GM19395 (cell line): Measurements from ENCODE around the gene CD2AP.
"Not testable (repeated sequence)": the region's sequence is repeated elsewhere in the genome, so short reads cannot be mapped to it uniquely, and the experiment has no call there.

Experiments
- ATAC-seq: cut with Tn5 transposase; IDR thresholded peaks from one replicate; pipeline ENCODE4 v1.9.1; 2021; ENCODE audit warnings: mild to moderate bottlenecking, moderate library complexity; ENCODE audit not compliant: unreplicated experiment

The CD2AP gene

GRCh38 chr6:47631269-47631772 is 153.7 kb downstream of the CD2AP start:
- ATAC-seq = peak; percentile 76

- no peak for ATAC-seq
These were observed 154.2 kb downstream of the CD2AP start for GRCh38 chr6:47631797-47632196.

GRCh38 chr6:47633141-47633540 is 155.6 kb downstream of the CD2AP start:
- no peak for ATAC-seq

- ATAC-seq = no peak
These were observed 156.8 kb downstream of the CD2AP start for GRCh38 chr6:47634210-47635047.

GRCh38 chr6:47646689-47647088 is 169.1 kb downstream of the CD2AP start:
- no peak for ATAC-seq

- no peak for ATAC-seq
These were observed 169.6 kb downstream of the CD2AP start for GRCh38 chr6:47647188-47647587.

- not testable (repeated sequence) for ATAC-seq
These were observed 170.0 kb downstream of the CD2AP start for GRCh38 chr6:47647626-47648025.

- no peak for ATAC-seq
These were observed 170.4 kb downstream of the CD2AP start for GRCh38 chr6:47648031-47648430.

- no peak for ATAC-seq
These were observed 173.2 kb downstream of the CD2AP start for GRCh38 chr6:47650553-47651432.

GRCh38 chr6:47651505-47651944 is 173.9 kb downstream of the CD2AP start:
- ATAC-seq = no peak

GRCh38 chr6:47653706-47654105 is 176.1 kb downstream of the CD2AP start:
- no peak for ATAC-seq

- no peak for ATAC-seq
These were observed 176.7 kb downstream of the CD2AP start for GRCh38 chr6:47654255-47654654.

GRCh38 chr6:47655719-47656595 is 178.4 kb downstream of the CD2AP start:
- ATAC-seq = no peak

GRCh38 chr6:47661960-47662359 is 184.4 kb downstream of the CD2AP start:
- no peak for ATAC-seq

- ATAC-seq = no peak
These were observed 186.1 kb downstream of the CD2AP start for GRCh38 chr6:47663462-47664216.

GRCh38 chr6:47665112-47665511 is 187.5 kb downstream of the CD2AP start:
- ATAC-seq = no peak

- no peak for ATAC-seq
These were observed 192.3 kb downstream of the CD2AP start for GRCh38 chr6:47669684-47670513.

GRCh38 chr6:47670851-47671250 is 193.3 kb downstream of the CD2AP start:
- no peak for ATAC-seq

GRCh38 chr6:47671777-47672176 is 194.2 kb downstream of the CD2AP start:
- no peak for ATAC-seq
